ENCODE measurements around the gene TIMM13.
"Not testable (repeated sequence)": the region's sequence is repeated elsewhere in the genome, so short reads cannot be mapped to it uniquely, and the experiment has no call there.

The TIMM13 gene

DNA sequence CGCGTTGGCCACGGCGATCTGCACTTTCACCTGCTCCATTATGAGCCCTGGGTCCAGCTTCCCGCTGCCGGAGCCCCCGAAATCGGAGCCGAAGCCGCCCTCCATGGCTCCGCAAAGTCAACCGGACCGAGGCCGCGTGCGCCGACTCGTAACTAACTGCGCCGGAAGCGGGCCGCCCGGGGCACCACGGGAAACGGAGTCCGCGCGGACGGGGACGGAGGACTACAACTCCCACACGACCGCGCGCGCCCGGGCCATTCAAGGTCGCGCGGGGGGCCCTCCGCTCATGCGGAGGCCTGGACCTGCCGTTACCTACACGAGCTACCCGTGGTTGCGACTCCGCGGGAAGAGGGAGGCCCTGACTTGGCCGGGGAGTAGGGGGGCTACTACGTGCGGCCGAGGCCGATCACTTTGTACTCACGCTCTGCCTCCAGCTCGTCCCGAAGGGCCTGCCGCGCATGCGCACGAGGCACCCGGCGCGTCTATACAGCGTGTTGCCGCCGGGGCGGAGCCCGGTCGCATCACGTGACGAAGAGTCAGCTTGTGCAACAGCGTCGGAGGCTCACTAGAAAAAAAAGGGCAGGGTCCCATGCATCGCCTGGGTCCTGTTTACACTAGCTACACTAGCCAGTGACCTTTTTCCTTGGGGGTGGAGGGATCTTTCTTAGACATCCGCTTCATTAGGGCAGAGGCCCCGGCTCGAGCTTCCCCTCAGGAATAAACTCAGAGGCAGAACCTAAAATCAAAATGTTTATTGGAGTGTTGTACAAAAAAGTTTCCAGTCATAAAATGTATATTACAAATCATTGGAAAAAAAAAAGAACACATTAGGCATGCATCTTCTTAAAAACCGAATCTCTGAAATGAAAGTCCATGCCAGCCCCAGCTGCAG is at the start of gene TIMM13:
TSS of gene TIMM13 (minus strand) at position 158 of the 892 bp plus-strand sequence. CDS start at position 105, 53 bp downstream.
- Histone ChIP-seq H3K9me3 (ENCODE audit: control insufficient read depth, insufficient read depth, low read length) (no peaks in the 10 kb centered on the region), H3K27me3 (ENCODE audit: control insufficient read depth, insufficient read depth, low read length) (no peaks in the 10 kb centered on the region), H3K9ac (ENCODE audit: low read depth, low read length) (peak within 1 kb of the TSS; percentile 99), H3K4me3 (ENCODE audit: low read depth, low read length) (peak within 1 kb of the TSS; percentile 89), H3K36me3 (ENCODE audit: control insufficient read depth, insufficient read depth, low read length) (peaks cover 32% of the 10 kb centered on the region), H3K4me1 (ENCODE audit: control insufficient read depth, insufficient read depth, low read length) (peaks cover 8% of the 10 kb centered on the region)

DNA sequence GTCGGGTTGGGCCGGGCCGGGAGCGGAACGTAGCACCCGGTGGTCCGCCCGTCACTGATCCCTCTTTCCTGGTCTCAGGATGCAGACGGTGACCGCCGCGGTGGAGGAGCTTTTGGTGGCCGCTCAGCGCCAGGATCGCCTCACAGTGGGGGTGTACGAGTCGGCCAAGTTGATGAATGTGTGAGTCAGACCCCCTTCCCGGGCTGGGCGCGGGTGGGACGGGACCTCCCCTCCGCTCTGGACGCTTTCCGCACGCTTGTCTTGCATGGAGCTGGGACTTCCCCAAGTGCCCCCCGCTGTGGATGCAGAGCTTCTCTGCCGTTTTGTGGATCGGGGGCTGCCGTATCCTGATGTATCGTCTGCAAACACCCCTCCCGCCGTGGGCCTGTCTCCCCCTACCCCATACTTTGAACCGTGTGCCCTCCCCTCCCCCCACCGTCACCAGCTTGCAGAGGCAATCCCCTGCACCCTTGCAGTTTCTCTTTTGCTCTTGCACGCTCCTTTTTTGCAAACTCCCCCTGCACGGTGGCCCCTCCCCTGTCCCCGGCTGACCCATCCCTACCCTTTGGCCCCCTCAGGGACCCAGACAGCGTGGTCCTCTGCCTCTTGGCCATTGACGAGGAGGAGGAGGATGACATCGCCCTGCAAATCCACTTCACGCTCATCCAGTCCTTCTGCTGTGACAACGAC is 49.2 kb upstream of the TIMM13 start:
- peaks cover 16% of the 10 kb centered on the region for H3K27me3 ChIP-seq (ENCODE audit: control insufficient read depth, insufficient read depth, low read length)
- H3K4me1 ChIP-seq (ENCODE audit: control insufficient read depth, insufficient read depth, low read length), result peaks cover 4% of the 10 kb centered on the region
- H3K9me3 ChIP-seq (ENCODE audit: control insufficient read depth, insufficient read depth, low read length), result no peaks in the 10 kb centered on the region
- no peaks in the 10 kb centered on the region for H3K36me3 ChIP-seq (ENCODE audit: control insufficient read depth, insufficient read depth, low read length)
- H3K9ac ChIP-seq (ENCODE audit: low read depth, low read length), result peak overlapping the region; percentile 74
- H3K4me3 ChIP-seq (ENCODE audit: low read depth, low read length), result peak overlapping the region; percentile 84

DNA sequence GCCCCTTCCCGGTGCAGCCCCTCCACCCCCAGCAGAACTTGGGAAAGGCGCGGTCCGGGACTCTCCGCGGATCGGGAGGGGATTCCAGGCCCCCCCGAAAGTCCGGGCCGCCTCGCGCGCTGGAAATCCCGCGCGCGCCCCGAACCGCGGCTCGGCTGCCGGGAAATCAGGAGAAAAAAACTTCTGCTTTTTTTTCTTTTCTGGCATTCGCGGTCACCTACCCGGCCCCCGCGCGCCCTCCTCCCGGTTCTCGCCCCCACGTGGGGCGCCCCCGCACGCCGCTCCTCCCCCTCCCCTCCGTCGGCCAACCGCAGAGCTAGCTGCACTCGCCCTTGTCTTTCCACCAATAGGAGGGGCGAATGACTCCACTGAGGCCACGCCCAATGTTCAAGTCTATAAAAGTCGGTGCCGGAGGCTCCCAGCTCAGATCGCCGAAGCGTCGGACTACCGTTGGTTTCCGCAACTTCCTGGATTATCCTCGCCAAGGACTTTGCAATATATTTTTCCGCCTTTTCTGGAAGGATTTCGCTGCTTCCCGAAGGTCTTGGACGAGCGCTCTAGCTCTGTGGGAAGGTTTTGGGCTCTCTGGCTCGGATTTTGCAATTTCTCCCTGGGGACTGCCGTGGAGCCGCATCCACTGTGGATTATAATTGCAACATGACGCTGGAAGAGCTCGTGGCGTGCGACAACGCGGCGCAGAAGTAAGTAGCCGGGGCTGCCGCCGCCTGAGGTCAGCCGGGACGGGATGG is 48.5 kb upstream of the TIMM13 start, which contains the start of gene GADD45B:
TSS of gene GADD45B (plus strand) at position 426 of the 749 bp plus-strand sequence. CDS start at position 658, 232 bp downstream.
- Histone ChIP-seq H3K27me3 (ENCODE audit: control insufficient read depth, insufficient read depth, low read length) (peaks cover 16% of the 10 kb centered on the region), H3K36me3 (ENCODE audit: control insufficient read depth, insufficient read depth, low read length) (no peaks in the 10 kb centered on the region), H3K4me3 (ENCODE audit: low read depth, low read length) (peak within 1 kb of the TSS; percentile 84), H3K9me3 (ENCODE audit: control insufficient read depth, insufficient read depth, low read length) (no peaks in the 10 kb centered on the region), H3K9ac (ENCODE audit: low read depth, low read length) (peak within 1 kb of the TSS; percentile 74), H3K4me1 (ENCODE audit: control insufficient read depth, insufficient read depth, low read length) (peaks cover 4% of the 10 kb centered on the region)

DNA sequence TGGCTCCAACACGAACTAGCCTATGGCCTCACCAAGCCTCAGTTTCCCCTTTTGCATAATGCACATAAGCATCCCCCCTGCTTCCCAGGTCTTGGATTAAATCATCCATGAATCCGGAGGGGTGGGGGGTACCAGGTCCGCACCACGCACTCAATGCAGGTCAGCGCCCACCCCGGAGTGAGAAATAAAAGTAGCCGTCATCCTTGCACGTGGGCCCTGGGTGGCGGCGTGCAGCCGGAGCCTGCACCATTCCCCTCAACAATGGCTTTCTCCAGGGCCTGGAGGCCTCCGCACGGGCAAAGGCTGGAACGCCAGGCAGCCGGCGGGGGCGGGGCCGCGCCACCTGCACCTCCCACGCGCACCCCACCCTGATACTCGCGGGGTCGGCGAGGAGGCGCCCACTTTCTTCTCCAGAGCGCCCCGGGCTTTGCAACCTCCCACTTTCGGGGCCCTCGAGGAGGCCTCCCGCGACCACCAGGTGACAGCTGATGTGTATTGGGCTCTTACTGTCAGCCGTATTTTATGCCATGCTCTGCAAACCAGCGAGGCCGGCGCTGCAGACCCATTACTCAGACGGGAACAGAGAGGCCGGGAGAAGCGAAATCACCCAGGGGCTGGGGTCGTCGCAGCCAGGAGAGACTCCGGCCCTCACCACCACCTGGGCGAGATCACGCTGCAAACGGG is 47.8 kb upstream of the TIMM13 start:
- peak overlapping the region; percentile 35 for H3K4me3 ChIP-seq (ENCODE audit: low read depth, low read length)
- peaks cover 15% of the 10 kb centered on the region for H3K27me3 ChIP-seq (ENCODE audit: control insufficient read depth, insufficient read depth, low read length)
- no peaks in the 10 kb centered on the region for H3K36me3 ChIP-seq (ENCODE audit: control insufficient read depth, insufficient read depth, low read length)
- H3K9me3 ChIP-seq (ENCODE audit: control insufficient read depth, insufficient read depth, low read length), result no peaks in the 10 kb centered on the region
- no peak overlapping the region for H3K9ac ChIP-seq (ENCODE audit: low read depth, low read length)
- peaks cover 4% of the 10 kb centered on the region for H3K4me1 ChIP-seq (ENCODE audit: control insufficient read depth, insufficient read depth, low read length)

DNA sequence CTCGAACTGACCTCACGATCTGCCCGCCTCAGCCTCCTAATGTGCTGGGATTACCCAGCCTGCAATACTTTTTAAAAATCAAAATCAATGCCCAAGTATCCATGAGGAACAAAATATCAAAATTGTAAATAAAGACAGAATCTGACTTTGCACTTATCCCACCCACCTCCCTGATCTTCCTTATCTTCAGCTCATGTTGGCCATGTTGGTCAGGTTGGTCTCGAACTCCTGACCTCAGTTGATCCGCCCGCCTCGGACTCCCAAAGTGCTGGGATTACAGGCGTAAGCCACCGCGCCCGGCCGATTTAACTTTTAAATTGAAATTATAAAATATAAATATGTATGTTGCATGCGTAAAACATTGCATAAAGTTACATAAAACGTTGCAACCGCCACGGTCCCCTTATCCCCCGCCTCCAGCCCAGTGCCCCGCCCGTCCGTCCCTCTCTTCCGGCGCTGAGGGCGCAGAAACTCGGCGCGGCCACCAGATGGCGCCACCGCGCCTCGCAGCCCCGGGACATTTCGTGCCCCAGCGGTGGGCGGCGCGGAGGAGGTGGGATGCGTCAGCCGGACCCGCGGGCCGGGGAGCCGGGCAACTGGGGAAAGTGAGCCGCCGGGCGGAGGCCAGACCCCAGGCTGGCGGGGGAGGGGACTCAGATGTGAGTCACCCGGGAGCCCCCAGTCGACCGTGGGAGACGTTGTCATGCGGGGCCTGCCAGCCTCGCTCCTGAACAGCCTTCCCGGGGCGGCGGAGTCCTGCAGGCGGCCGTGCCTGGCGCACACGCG is 47.0 kb upstream of the TIMM13 start:
- H3K27me3 ChIP-seq (ENCODE audit: control insufficient read depth, insufficient read depth, low read length), result peaks cover 11% of the 10 kb centered on the region
- no peaks in the 10 kb centered on the region for H3K9me3 ChIP-seq (ENCODE audit: control insufficient read depth, insufficient read depth, low read length)
- H3K36me3 ChIP-seq (ENCODE audit: control insufficient read depth, insufficient read depth, low read length), result no peaks in the 10 kb centered on the region
- peaks cover 3% of the 10 kb centered on the region for H3K4me1 ChIP-seq (ENCODE audit: control insufficient read depth, insufficient read depth, low read length)
- H3K9ac ChIP-seq (ENCODE audit: low read depth, low read length), result no peak overlapping the region
- peak overlapping the region; percentile 35 for H3K4me3 ChIP-seq (ENCODE audit: low read depth, low read length)

GRCh38 chr19:2469915-2470200 is 42.5 kb upstream of the TIMM13 start:
- not testable (repeated sequence) for H3K9me3 ChIP-seq (ENCODE audit: control insufficient read depth, insufficient read depth, low read length); H3K4me3 ChIP-seq (ENCODE audit: low read depth, low read length); H3K27me3 ChIP-seq (ENCODE audit: control insufficient read depth, insufficient read depth, low read length); H3K4me1 ChIP-seq (ENCODE audit: control insufficient read depth, insufficient read depth, low read length); H3K36me3 ChIP-seq (ENCODE audit: control insufficient read depth, insufficient read depth, low read length); H3K9ac ChIP-seq (ENCODE audit: low read depth, low read length)

GRCh38 chr19:2469102-2469914 is 41.9 kb upstream of the TIMM13 start:
- Histone ChIP-seq H3K4me1 (ENCODE audit: control insufficient read depth, insufficient read depth, low read length) (peaks cover 5% of the 10 kb centered on the region), H3K4me3 (ENCODE audit: low read depth, low read length) (no peak overlapping the region), H3K9ac (ENCODE audit: low read depth, low read length) (no peak overlapping the region), H3K27me3 (ENCODE audit: control insufficient read depth, insufficient read depth, low read length) (no peaks in the 10 kb centered on the region), H3K9me3 (ENCODE audit: control insufficient read depth, insufficient read depth, low read length) (no peaks in the 10 kb centered on the region), H3K36me3 (ENCODE audit: control insufficient read depth, insufficient read depth, low read length) (no peaks in the 10 kb centered on the region)

DNA sequence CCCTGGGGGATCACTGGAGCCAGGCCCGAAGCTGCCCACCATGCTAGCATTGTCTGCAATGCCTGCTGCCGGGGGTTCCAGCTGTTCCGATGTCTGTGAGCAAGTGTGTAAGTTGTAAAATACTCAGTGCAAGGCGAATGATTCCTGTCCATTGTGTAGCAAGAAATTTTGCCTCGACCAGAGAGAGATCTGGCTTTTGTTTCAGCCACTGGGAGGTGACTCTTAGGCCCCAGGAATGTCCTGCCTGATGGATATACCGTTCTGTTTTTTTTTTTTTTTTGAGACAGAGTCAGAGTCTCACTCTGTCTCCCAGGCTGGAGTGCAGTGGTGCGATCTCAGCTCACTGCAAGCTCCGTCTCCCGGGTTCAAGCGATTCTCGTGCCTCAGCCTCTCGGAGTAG is 41.2 kb upstream of the TIMM13 start:
- no peaks in the 10 kb centered on the region for H3K27me3 ChIP-seq (ENCODE audit: control insufficient read depth, insufficient read depth, low read length)
- H3K9ac ChIP-seq (ENCODE audit: low read depth, low read length), result no peak overlapping the region
- H3K4me3 ChIP-seq (ENCODE audit: low read depth, low read length), result no peak overlapping the region
- no peaks in the 10 kb centered on the region for H3K9me3 ChIP-seq (ENCODE audit: control insufficient read depth, insufficient read depth, low read length)
- peaks cover 5% of the 10 kb centered on the region for H3K4me1 ChIP-seq (ENCODE audit: control insufficient read depth, insufficient read depth, low read length)
- no peaks in the 10 kb centered on the region for H3K36me3 ChIP-seq (ENCODE audit: control insufficient read depth, insufficient read depth, low read length)

DNA sequence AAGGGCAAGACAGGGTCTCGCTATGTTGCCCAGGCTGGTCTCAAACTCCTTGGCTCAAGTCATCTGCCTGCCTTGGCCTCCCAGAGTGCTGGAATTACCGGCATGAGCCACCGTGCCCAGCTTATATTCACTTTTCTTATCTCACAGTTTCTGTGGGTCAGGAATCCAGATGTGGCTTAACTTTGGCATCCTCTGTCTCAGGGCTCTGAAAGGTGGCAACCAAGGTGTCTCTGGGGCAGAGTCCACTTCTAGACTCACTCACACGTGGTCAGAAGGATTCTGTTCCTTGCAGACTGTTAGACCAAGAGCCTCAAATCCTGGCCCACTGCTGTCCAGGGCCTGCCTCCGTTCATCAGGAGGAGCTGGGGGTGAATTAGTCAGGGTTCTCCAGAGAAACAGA is 37.0 kb upstream of the TIMM13 start:
- Histone ChIP-seq H3K27me3 (ENCODE audit: control insufficient read depth, insufficient read depth, low read length) (no peaks in the 10 kb centered on the region), H3K9me3 (ENCODE audit: control insufficient read depth, insufficient read depth, low read length) (no peaks in the 10 kb centered on the region), H3K9ac (ENCODE audit: low read depth, low read length) (no peak overlapping the region), H3K4me3 (ENCODE audit: low read depth, low read length) (no peak overlapping the region), H3K4me1 (ENCODE audit: control insufficient read depth, insufficient read depth, low read length) (peaks cover 4% of the 10 kb centered on the region), H3K36me3 (ENCODE audit: control insufficient read depth, insufficient read depth, low read length) (no peaks in the 10 kb centered on the region)

GRCh38 chr19:2463694-2464093 is 36.3 kb upstream of the TIMM13 start:
- not testable (repeated sequence) for H3K36me3 ChIP-seq (ENCODE audit: control insufficient read depth, insufficient read depth, low read length); H3K4me3 ChIP-seq (ENCODE audit: low read depth, low read length); H3K27me3 ChIP-seq (ENCODE audit: control insufficient read depth, insufficient read depth, low read length); H3K4me1 ChIP-seq (ENCODE audit: control insufficient read depth, insufficient read depth, low read length); H3K9me3 ChIP-seq (ENCODE audit: control insufficient read depth, insufficient read depth, low read length); H3K9ac ChIP-seq (ENCODE audit: low read depth, low read length)
